ENCODE data around the gene RASGRP3. TPM values are rescaled to one million over a fixed set of nuclear protein-coding genes. Genes with fewer than 3 reads are reported as not detected.

Gene RASGRP3
- total RNA-seq, 4 donors from 2014 or later = 2.6 to 42.7 (median 8.6) TPM

DNA sequence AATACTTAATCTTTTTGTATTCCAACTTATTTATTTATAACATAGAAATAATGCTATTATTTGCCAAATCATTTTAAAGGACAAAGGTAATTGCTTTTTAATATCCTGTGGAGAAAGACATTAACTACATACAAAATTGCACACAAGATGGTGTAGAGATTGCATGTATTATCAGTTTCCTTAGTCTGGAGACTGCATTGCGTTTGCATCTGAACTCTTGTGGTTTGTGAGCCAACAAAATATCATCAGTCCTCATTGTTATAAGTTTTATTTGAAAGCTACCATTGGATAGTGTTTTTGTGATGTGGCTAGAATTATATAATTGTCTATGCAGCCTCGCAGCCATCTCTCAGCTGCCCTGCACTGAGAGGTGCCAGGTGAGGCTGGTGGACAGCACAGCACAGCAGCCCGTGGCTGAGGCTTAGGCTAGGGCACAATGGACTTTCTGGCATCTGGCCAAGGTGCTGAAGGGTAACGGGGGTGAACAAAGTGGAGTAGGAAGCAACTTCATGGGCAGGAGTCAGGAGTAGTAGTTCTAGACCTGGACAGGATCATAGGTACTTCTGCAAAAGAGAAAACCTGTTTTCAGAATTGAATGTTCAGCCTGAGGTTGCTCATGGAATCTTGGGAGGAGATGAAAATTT, 15.1 kb downstream of the RASGRP3 start:
- no peaks in the 10 kb centered on the region for H3K27me3 ChIP-seq
- TF ChIP-seq, protein P1, sequence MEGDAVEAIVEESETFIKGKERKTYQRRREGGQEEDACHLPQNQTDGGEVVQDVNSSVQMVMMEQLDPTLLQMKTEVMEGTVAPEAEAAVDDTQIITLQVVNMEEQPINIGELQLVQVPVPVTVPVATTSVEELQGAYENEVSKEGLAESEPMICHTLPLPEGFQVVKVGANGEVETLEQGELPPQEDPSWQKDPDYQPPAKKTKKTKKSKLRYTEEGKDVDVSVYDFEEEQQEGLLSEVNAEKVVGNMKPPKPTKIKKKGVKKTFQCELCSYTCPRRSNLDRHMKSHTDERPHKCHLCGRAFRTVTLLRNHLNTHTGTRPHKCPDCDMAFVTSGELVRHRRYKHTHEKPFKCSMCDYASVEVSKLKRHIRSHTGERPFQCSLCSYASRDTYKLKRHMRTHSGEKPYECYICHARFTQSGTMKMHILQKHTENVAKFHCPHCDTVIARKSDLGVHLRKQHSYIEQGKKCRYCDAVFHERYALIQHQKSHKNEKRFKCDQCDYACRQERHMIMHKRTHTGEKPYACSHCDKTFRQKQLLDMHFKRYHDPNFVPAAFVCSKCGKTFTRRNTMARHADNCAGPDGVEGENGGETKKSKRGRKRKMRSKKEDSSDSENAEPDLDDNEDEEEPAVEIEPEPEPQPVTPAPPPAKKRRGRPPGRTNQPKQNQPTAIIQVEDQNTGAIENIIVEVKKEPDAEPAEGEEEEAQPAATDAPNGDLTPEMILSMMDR (IDR thresholded peaks at IDR 0.05) = no peak
- no peak for TF ChIP-seq POLR2A (IDR thresholded peaks at IDR 0.05)
- DNase-seq = no peak
- H3K9me3 ChIP-seq = no peaks in the 10 kb centered on the region
- no peak overlapping the region for H3K27ac ChIP-seq
- no peaks in the 10 kb centered on the region for H3K36me3 ChIP-seq
- intact Hi-C loops (cut with DNase I; ENCODE audit: low total_unique reads) = no loop called here
- no peak overlapping the region for H3K4me3 ChIP-seq
- H3K4me1 ChIP-seq = no peaks in the 10 kb centered on the region

DNA sequence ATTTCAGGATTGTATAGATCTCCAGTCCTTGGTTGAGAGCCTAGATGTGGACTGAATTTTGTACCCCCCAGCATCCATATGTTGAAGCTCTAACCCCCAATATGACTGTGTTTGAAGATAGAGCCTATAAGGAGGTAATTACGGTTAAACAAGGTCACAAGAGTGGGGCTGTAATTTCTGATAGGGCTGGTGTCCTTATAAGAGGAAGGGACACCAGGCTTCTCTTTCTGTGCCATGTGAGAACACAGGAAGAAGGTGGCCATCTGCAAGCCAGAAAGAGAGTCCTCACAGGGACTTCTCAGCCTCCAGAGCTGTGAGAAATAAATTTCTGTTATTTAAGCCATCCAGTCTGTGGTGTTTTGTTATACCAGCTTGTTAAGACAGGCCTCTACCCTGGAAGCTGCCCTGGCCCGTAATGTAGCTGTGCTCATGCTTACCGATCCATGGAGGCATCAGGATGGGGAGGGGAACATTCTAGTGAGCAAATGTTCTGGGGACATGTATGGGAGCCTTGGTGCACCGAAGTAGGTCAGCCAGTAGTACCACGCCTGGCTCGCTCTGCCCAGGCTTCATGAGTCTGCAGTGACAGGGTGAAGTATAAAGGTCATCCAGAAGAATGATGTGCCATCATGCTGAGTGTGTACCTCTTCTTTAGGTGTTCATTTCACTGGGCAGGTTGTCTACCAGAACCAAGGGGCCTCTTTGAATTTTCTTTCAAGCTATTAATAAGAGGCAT, 16.1 kb downstream of the RASGRP3 start:
- DNase-seq = no peak
- intact Hi-C loops (cut with DNase I; ENCODE audit: low total_unique reads) = no loop called here
- H3K36me3 ChIP-seq = no peaks in the 10 kb centered on the region

DNA sequence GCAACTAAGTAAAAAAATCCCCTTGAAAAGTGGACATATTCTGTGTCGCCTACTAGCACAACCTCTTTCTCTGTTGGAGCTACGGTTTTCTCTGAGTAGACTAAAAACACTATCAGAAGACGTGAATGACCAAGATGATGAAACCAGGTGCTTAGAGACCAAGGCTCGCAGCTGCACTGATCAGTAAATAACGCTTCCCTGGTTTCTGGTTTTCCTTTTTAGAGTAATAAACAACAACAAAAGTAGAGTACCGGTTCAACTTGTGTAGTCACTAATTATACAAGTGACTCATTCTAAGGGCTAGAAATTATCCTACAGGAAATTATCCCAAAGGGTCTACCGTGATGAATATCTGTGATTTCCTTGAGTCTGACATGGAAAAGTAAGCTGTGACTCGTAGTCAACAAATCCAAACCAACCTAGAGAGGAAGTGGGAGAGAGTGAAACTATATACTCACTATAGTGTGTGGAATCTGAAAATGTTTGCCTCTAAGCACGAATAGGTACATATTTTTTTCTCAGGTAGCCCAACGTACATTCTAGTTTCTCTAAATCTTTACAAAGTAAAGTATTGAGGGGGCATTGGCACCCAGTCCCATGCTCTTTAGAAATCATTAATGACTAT, 17.8 kb downstream of the RASGRP3 start:
- Histone ChIP-seq H3K27ac (no peak overlapping the region), H3K36me3 (no peaks in the 10 kb centered on the region), H3K4me1 (no peaks in the 10 kb centered on the region), H3K4me3 (no peak overlapping the region), H3K27me3 (no peaks in the 10 kb centered on the region), H3K9me3 (no peaks in the 10 kb centered on the region)
- TF ChIP-seq, protein P1 (IDR thresholded peaks at IDR 0.05) = no peak
- no peak for TF ChIP-seq POLR2A (IDR thresholded peaks at IDR 0.05)
- DNase-seq = no peak
- intact Hi-C loops (cut with DNase I; ENCODE audit: low total_unique reads) = no loop called here

More for the DNA sequence above, 16.1 kb downstream of the RASGRP3 start:
- H3K27me3 ChIP-seq = no peaks in the 10 kb centered on the region
- TF ChIP-seq, protein P1 (IDR thresholded peaks at IDR 0.05) = no peak
- no peak for TF ChIP-seq POLR2A (IDR thresholded peaks at IDR 0.05)
- H3K9me3 ChIP-seq = no peaks in the 10 kb centered on the region
- no peak overlapping the region for H3K27ac ChIP-seq
- H3K4me1 ChIP-seq = no peaks in the 10 kb centered on the region
- H3K4me3 ChIP-seq = no peak overlapping the region

DNA sequence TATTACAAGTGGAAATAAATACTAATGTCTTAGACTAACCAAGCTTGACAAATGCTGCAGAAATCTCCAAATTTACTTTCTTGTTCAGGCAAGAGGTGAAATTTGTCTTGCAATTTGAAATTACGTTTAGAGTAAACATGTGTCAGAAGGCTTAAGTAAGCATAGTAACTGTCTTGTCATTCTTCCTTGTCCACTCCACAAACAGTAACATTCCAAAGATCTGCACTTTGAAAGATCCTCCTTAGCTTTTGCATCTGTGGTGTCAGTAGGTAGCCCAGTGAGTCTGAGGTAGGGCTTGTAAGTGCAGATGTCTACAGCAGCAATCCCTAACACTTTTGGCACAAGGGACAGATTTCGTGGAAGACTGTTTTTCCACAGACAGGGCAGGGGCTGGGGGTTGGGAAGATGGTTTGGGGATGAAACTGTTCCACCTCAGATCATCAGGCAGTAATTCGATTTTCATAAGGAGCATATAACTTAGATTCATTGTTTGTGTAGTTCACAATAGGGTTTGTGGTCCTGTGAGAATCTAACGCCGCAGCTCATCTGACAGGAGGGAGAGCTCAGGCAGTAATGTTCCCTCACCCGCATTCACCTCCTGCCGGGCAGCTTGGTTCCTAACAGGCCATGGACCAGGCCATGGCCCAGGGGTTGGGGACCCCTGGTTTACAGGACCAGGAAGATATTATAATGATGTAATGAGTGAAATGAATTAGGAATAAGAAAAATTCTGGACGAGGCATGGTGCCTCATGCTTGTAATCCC, 18.6 kb downstream of the RASGRP3 start:
- no peaks in the 10 kb centered on the region for H3K36me3 ChIP-seq
- H3K27me3 ChIP-seq = no peaks in the 10 kb centered on the region
- H3K9me3 ChIP-seq = no peaks in the 10 kb centered on the region
- DNase-seq = no peak
- no peak for TF ChIP-seq POLR2A (IDR thresholded peaks at IDR 0.05)
- H3K4me3 ChIP-seq = no peak overlapping the region
- intact Hi-C loops (cut with DNase I; ENCODE audit: low total_unique reads) = no loop called here
- no peaks in the 10 kb centered on the region for H3K4me1 ChIP-seq
- no peak overlapping the region for H3K27ac ChIP-seq

DNA sequence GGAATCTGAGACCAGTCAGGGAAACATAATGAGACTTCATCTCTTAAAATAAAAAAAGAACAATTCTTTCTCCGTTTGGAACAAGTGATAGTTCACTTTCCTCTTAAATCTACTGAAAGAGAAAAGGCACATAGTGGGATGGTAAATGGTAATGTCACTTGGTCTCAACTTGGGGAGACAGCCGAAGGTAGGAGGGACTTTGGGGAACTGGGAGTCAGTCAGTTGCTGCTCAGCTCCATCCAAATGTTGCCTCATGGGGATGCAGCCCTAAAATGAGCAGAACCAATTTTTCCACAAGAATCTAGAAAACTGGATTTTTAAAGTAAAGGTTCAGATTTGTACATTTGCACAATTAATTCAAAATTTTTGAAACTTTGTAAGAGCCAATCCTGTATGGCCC, 19.2 kb downstream of the RASGRP3 start:
- no peaks in the 10 kb centered on the region for H3K36me3 ChIP-seq
- H3K9me3 ChIP-seq = no peaks in the 10 kb centered on the region
- no peak overlapping the region for H3K4me3 ChIP-seq
- H3K27ac ChIP-seq = no peak overlapping the region
- intact Hi-C loops (cut with DNase I; ENCODE audit: low total_unique reads) = no loop called here
- no peaks in the 10 kb centered on the region for H3K4me1 ChIP-seq
- DNase-seq = no peak
- H3K27me3 ChIP-seq = no peaks in the 10 kb centered on the region
- TF ChIP-seq, protein P1 (IDR thresholded peaks at IDR 0.05) = no peak

All from uterus (tissue), 4 donors.